Measurements from ENCODE around the gene SHKBP1. TPM values are rescaled to one million over a fixed set of nuclear protein-coding genes. Genes with fewer than 3 reads are reported as not detected.

The SHKBP1 gene
- total RNA-seq, 2 experiments from 2014 or later: 139 to 140 TPM

- H3K4me3 Mint-ChIP-seq: peak overlapping the region; percentile 95
- peak; percentile 86 for DNase-seq
- no peaks in the 10 kb centered on the region for H3K27me3 Mint-ChIP-seq
- H3K36me3 Mint-ChIP-seq: peaks cover 3% of the 10 kb centered on the region
- no peak for ATAC-seq (ENCODE audit: low read depth)
- H3K9me3 Mint-ChIP-seq: no peaks in the 10 kb centered on the region
- peaks cover 29% of the 10 kb centered on the region for H3K4me1 Mint-ChIP-seq
- H3K27ac Mint-ChIP-seq: peak overlapping the region; percentile 96
- POLR2A ChIA-PET: interaction anchor here (0.6 to 3.0 kb wide), 7 partner anchors 9 to 1177 kb away, joined by 3 to 38 read pairs (median 3); partner anchors contain the start of genes BLVRB, EGLN2 and RPS16
Measured at GRCh38 chr19:40612831-40613689, 36.4 kb downstream of the SHKBP1 start.

- Mint-ChIP-seq H3K4me1 (peaks cover 26% of the 10 kb centered on the region), H3K27ac (peak overlapping the region; percentile 96), H3K36me3 (peaks cover 3% of the 10 kb centered on the region), H3K27me3 (no peaks in the 10 kb centered on the region), H3K4me3 (peak overlapping the region; percentile 95), H3K9me3 (no peaks in the 10 kb centered on the region)
- POLR2A ChIA-PET: interaction anchor here (0.5 to 3.0 kb wide), 5 partner anchors 9 to 185 kb away, joined by 3 to 38 read pairs (median 3); partner anchors contain the start of genes BLVRB, EGLN2 and LTBP4
- ATAC-seq (ENCODE audit: low read depth) (peak; percentile 61), DNase-seq (peak; percentile 85)
Measured at GRCh38 chr19:40613690-40614621, 37.3 kb downstream of the SHKBP1 start.

GRCh38 chr19:40614622-40615411, 38.1 kb downstream of the SHKBP1 start:
- Mint-ChIP-seq H3K4me3 (peak overlapping the region; percentile 95), H3K27me3 (no peaks in the 10 kb centered on the region), H3K27ac (peak overlapping the region; percentile 96), H3K9me3 (no peaks in the 10 kb centered on the region), H3K4me1 (peaks cover 23% of the 10 kb centered on the region), H3K36me3 (peaks cover 8% of the 10 kb centered on the region)
- POLR2A ChIA-PET: interaction anchor here (1.3 to 3.0 kb wide), 2 partner anchors 10 to 14 kb away, joined by 3 to 38 read pairs; no protein-coding TSS in a partner anchor
- ATAC-seq (ENCODE audit: low read depth): peak; percentile 19
- peak; percentile 78 for DNase-seq

GRCh38 chr19:40616178-40616577, 39.5 kb downstream of the SHKBP1 start:
- Mint-ChIP-seq H3K27ac (no peak overlapping the region), H3K27me3 (no peaks in the 10 kb centered on the region), H3K36me3 (peaks cover 12% of the 10 kb centered on the region), H3K9me3 (no peaks in the 10 kb centered on the region), H3K4me1 (peaks cover 13% of the 10 kb centered on the region), H3K4me3 (no peak overlapping the region)
- POLR2A ChIA-PET: no interaction called here
- DNase-seq (no peak), ATAC-seq (ENCODE audit: low read depth) (no peak)

- Mint-ChIP-seq H3K4me3 (no peak overlapping the region), H3K9me3 (no peaks in the 10 kb centered on the region), H3K36me3 (peaks cover 18% of the 10 kb centered on the region), H3K4me1 (peaks cover 13% of the 10 kb centered on the region), H3K27me3 (no peaks in the 10 kb centered on the region), H3K27ac (no peak overlapping the region)
- ATAC-seq (ENCODE audit: low read depth) (no peak), DNase-seq (no peak)
- POLR2A ChIA-PET: no interaction called here
Measured at GRCh38 chr19:40616941-40617340, 40.3 kb downstream of the SHKBP1 start.

GRCh38 chr19:40617961-40618360, 41.3 kb downstream of the SHKBP1 start:
- peaks cover 9% of the 10 kb centered on the region for H3K4me1 Mint-ChIP-seq
- no peak overlapping the region for H3K27ac Mint-ChIP-seq
- POLR2A ChIA-PET: interaction anchor here (1.0 kb wide), 1 partner anchor 17 kb away, joined by 3 read pairs; no protein-coding TSS in a partner anchor
- no peaks in the 10 kb centered on the region for H3K27me3 Mint-ChIP-seq
- H3K9me3 Mint-ChIP-seq: no peaks in the 10 kb centered on the region
- no peak overlapping the region for H3K4me3 Mint-ChIP-seq
- DNase-seq: no peak
- H3K36me3 Mint-ChIP-seq: peaks cover 20% of the 10 kb centered on the region
- no peak for ATAC-seq (ENCODE audit: low read depth)

GRCh38 chr19:40619333-40620160, 42.9 kb downstream of the SHKBP1 start:
- H3K9me3 Mint-ChIP-seq: no peaks in the 10 kb centered on the region
- no peaks in the 10 kb centered on the region for H3K27me3 Mint-ChIP-seq
- H3K4me1 Mint-ChIP-seq: peaks cover 9% of the 10 kb centered on the region
- POLR2A ChIA-PET: interaction anchor here (0.7 to 1.1 kb wide), 2 partner anchors 95 to 158 kb away, joined by 3 to 4 read pairs; no protein-coding TSS in a partner anchor
- DNase-seq: no peak
- ATAC-seq (ENCODE audit: low read depth): no peak
- H3K36me3 Mint-ChIP-seq: peaks cover 20% of the 10 kb centered on the region
- no peak overlapping the region for H3K4me3 Mint-ChIP-seq
- H3K27ac Mint-ChIP-seq: peak overlapping the region; percentile 65

GRCh38 chr19:40620161-40620485, 43.5 kb downstream of the SHKBP1 start:
- Mint-ChIP-seq H3K27me3 (no peaks in the 10 kb centered on the region), H3K36me3 (peaks cover 24% of the 10 kb centered on the region), H3K4me3 (no peak overlapping the region), H3K27ac (no peak overlapping the region), H3K9me3 (no peaks in the 10 kb centered on the region), H3K4me1 (peaks cover 7% of the 10 kb centered on the region)
- DNase-seq: no peak
- ATAC-seq (ENCODE audit: low read depth): no peak
- POLR2A ChIA-PET: interaction anchor here (1.1 kb wide), 1 partner anchor 157 kb away, joined by 4 read pairs; no protein-coding TSS in a partner anchor

GRCh38 chr19:40621283-40621682, 44.6 kb downstream of the SHKBP1 start:
- Mint-ChIP-seq H3K9me3 (no peaks in the 10 kb centered on the region), H3K4me1 (peaks cover 12% of the 10 kb centered on the region)

GRCh38 chr19:40621966-40622772, 45.5 kb downstream of the SHKBP1 start:
- no peak overlapping the region for H3K27ac Mint-ChIP-seq
- DNase-seq (no peak), ATAC-seq (ENCODE audit: low read depth) (no peak)
- H3K27me3 Mint-ChIP-seq: no peaks in the 10 kb centered on the region
- H3K4me3 Mint-ChIP-seq: no peak overlapping the region
- peaks cover 12% of the 10 kb centered on the region for H3K4me1 Mint-ChIP-seq
- POLR2A ChIA-PET: no interaction called here
- peaks cover 23% of the 10 kb centered on the region for H3K36me3 Mint-ChIP-seq
- H3K9me3 Mint-ChIP-seq: no peaks in the 10 kb centered on the region

More at GRCh38 chr19:40621283-40621682, 44.6 kb downstream of the SHKBP1 start:
- Mint-ChIP-seq H3K27ac (no peak overlapping the region), H3K36me3 (peaks cover 23% of the 10 kb centered on the region), H3K27me3 (no peaks in the 10 kb centered on the region), H3K4me3 (no peak overlapping the region)
- DNase-seq: no peak
- POLR2A ChIA-PET: interaction anchor here (0.6 kb wide), 2 partner anchors 39 to 1175 kb away, joined by 3 read pairs; no protein-coding TSS in a partner anchor
- no peak for ATAC-seq (ENCODE audit: low read depth)

GRCh38 chr19:40622773-40623075, 46.1 kb downstream of the SHKBP1 start:
- no peak overlapping the region for H3K27ac Mint-ChIP-seq
- H3K4me1 Mint-ChIP-seq: peaks cover 12% of the 10 kb centered on the region
- DNase-seq (no peak), ATAC-seq (ENCODE audit: low read depth) (no peak)
- H3K36me3 Mint-ChIP-seq: peaks cover 23% of the 10 kb centered on the region
- no peaks in the 10 kb centered on the region for H3K27me3 Mint-ChIP-seq
- H3K4me3 Mint-ChIP-seq: no peak overlapping the region
- no peaks in the 10 kb centered on the region for H3K9me3 Mint-ChIP-seq
- POLR2A ChIA-PET: no interaction called here

Data from activated naive CD8-positive, alpha-beta T cell treated with anti-CD3 and anti-CD28 coated beads, Interleukin-2, amount 10 ng/mL, durations not matched to agents 7 days and 5 days (primary cell).